Transverse colon (tissue), 4 donors: ENCODE measurements around the gene NME8. TPM values are rescaled to one million over a fixed set of nuclear protein-coding genes. Genes with fewer than 3 reads are reported as not detected.

Experiments
- DNase-seq: peaks from one replicate; pipeline ENCODE4 v3.0.0-alpha.2; 2019
- H3K27ac ChIP-seq, 4 donors: fragments of 200-600 bp; sonication (generic); 2 replicates each; pipeline ENCODE4 v1.5.1; 2016 to 2018; ENCODE audit warnings: inconsistent platforms in 4 of 4
- H3K27me3 ChIP-seq: fragments of 200-600 bp; sonication (generic); 2 replicates; pipeline ENCODE4 v1.5.1; 2017; ENCODE audit warnings: inconsistent platforms
- H3K36me3 ChIP-seq, 4 donors: fragments of 200-600 bp; sonication (generic); 2 replicates each; pipeline ENCODE4 v1.5.1; 2017 to 2019; ENCODE audit warnings: inconsistent platforms in 4 of 4
- H3K4me1 ChIP-seq, 4 donors: fragments of 200-600 bp; sonication (generic); 2 replicates each; pipeline ENCODE4 v1.5.1; 2017 to 2020; ENCODE audit warnings: inconsistent platforms in 4 of 4
- H3K4me3 ChIP-seq, 4 donors: fragments of 200-600 bp; sonication (generic); 1 replicate in 1 of 4; 2 replicates in 3 of 4; pipeline versions ENCODE4 v1.5.1 to v1.6.1; 2017 to 2019; ENCODE audit warnings: inconsistent platforms in 4 of 4
- H3K9me3 ChIP-seq, 2 donors: fragments of 200-600 bp; sonication (generic); 2 replicates each; pipeline ENCODE4 v1.5.1; 2017 to 2019; ENCODE audit warnings: inconsistent platforms in 2 of 2
- CTCF ChIP-seq, 5 experiments: fragments of 200-600 bp in 3 of 5; fragments of 450-650 bp in 2 of 5; sonication (generic) in 3 of 5; IDR thresholded peaks; 1 replicate in 2 of 5; 2 replicates in 3 of 5; pipeline ENCODE4 v1.5.1; 2016 to 2017; ENCODE audit warnings: antibody characterized with exemption in 5 of 5, inconsistent platforms in 3 of 5, mild to moderate bottlenecking in 2 of 5, moderate library complexity in 1 of 5
- EP300 ChIP-seq: sonication (generic); formaldehyde crosslinking; IDR thresholded peaks from one replicate; pipeline ENCODE4 v1.6.1; 2017; ENCODE audit warnings: antibody characterized with exemption, low read depth
- POLR2A ChIP-seq: fragments of 450-650 bp; IDR thresholded peaks from one replicate; pipeline ENCODE4 v1.6.1; 2016; ENCODE audit warnings: antibody characterized with exemption, mild to moderate bottlenecking, moderate library complexity
- POLR2AphosphoS5 ChIP-seq, 3 donors: sonication (generic); formaldehyde crosslinking; IDR thresholded peaks; one replicate each; pipeline ENCODE4 v1.6.1; 2016; ENCODE audit warnings: antibody characterized with exemption in 3 of 3
- WGBS, 2 donors: methylation state at CpG; one replicate each; pipeline ENCODE4 v1.1.5; 2018; ENCODE audit warnings: low coverage in 1 of 2; 5-methylcytosine and 5-hydroxymethylcytosine counted together
- in situ Hi-C, 4 donors: fragments of 200-750 bp; cut with MboI; loops; one replicate each; pipeline versions ENCODE4 v1.15.0 to v1.15.1; 2017; ENCODE audit warnings: low sequenced_read_pairs in 3 of 4, low pct_ligation_motif_present in 1 of 4, low pct_unique_long_range_greater_than_20kb in 1 of 4
- intact Hi-C: fragments of 100-400 bp; cut with DNase I; formaldehyde crosslinking; loops from one replicate; pipeline ENCODE4 v1.15.1; 2023; ENCODE audit warnings: low total_unique reads
- total RNA-seq, 4 donors: library from RNA; depleted of rRNA; stranded (reverse); fragments of >200 nt; gene quantifications; one replicate each; pipeline ENCODE4 v1.1.0, GENCODE V29; 2016

Gene NME8
- total RNA-seq, 4 donors from 2014 or later = not detected

GRCh38 chr7:37944737-37945054 lies 96.3 kb downstream of the NME8 start:
- H3K27ac ChIP-seq = no peak overlapping the region

GRCh38 chr7:37945336-37945735 lies 96.9 kb downstream of the NME8 start:
- no peaks in the 10 kb centered on the region for H3K9me3 ChIP-seq
- H3K27me3 ChIP-seq = no peaks in the 10 kb centered on the region
- H3K4me1 ChIP-seq = peaks cover 0 to 23% (median 7%) of the 10 kb centered on the region in 4 donors
- H3K4me3 ChIP-seq = no peak overlapping the region
- 80 to 86% methylated on average over 2 to 4 of the region's 4 CpGs for WGBS, 2 donors
- TF ChIP-seq CTCF (IDR thresholded peaks at IDR 0.05) (no peak), EP300 (no peak), POLR2A (no peak), POLR2AphosphoS5 (IDR thresholded peaks at IDR 0.05) (no peak)
- in situ Hi-C loops = no loop called here
- intact Hi-C loops = no loop called here
- no peak for DNase-seq
- no peak overlapping the region for H3K27ac ChIP-seq
- H3K36me3 ChIP-seq = no peaks in the 10 kb centered on the region

More at GRCh38 chr7:37944737-37945054, 96.3 kb downstream of the NME8 start:
- no peak for TF ChIP-seq EP300
- TF ChIP-seq CTCF (IDR thresholded peaks at IDR 0.05) = no peak
- no peaks in the 10 kb centered on the region for H3K9me3 ChIP-seq
- intact Hi-C loops (no loop called here), in situ Hi-C loops (no loop called here)
- no peak for DNase-seq
- no peaks in the 10 kb centered on the region for H3K27me3 ChIP-seq
- H3K4me1 ChIP-seq = peaks cover 0 to 26% (median 8%) of the 10 kb centered on the region in 4 donors
- H3K36me3 ChIP-seq = no peaks in the 10 kb centered on the region
- no peak overlapping the region for H3K4me3 ChIP-seq
- WGBS, 2 donors = 83% methylated on average over 2 of the region's 2 CpGs; no CpG with 5 or more reads in 1 of the 2 donors

GRCh38 chr7:37947138-37947940 lies 98.9 kb downstream of the NME8 start:
- Histone ChIP-seq H3K9me3 (no peaks in the 10 kb centered on the region), H3K4me1 (peaks cover 0 to 21% (median 7%) of the 10 kb centered on the region in 4 donors), H3K4me3 (no peak overlapping the region), H3K27ac (no peak overlapping the region), H3K36me3 (no peaks in the 10 kb centered on the region), H3K27me3 (no peaks in the 10 kb centered on the region)
- in situ Hi-C loops (no loop called here), intact Hi-C loops (no loop called here)
- TF ChIP-seq EP300 (no peak), CTCF (IDR thresholded peaks at IDR 0.05) (no peak), POLR2A (no peak), POLR2AphosphoS5 (IDR thresholded peaks at IDR 0.05) (no peak)
- 91 to 92% methylated on average over 5 to 7 of the region's 7 CpGs for WGBS, 2 donors
- DNase-seq = no peak

- no peak for DNase-seq
- H3K4me3 ChIP-seq = no peak overlapping the region
- H3K4me1 ChIP-seq = peaks cover 0 to 15% (median 5%) of the 10 kb centered on the region in 4 donors
- no peaks in the 10 kb centered on the region for H3K9me3 ChIP-seq
- intact Hi-C loops = no loop called here
- no peaks in the 10 kb centered on the region for H3K27me3 ChIP-seq
- in situ Hi-C loops = no loop called here
- no peak overlapping the region for H3K27ac ChIP-seq
- TF ChIP-seq POLR2AphosphoS5 (IDR thresholded peaks at IDR 0.05) (no peak), EP300 (no peak), POLR2A (no peak), CTCF (IDR thresholded peaks at IDR 0.05) (no peak)
- 95% methylated on average over 7 of the region's 7 CpGs; no CpG with 5 or more reads in 1 of the 2 donors for WGBS, 2 donors
- H3K36me3 ChIP-seq = no peaks in the 10 kb centered on the region
These were observed 99.5 kb downstream of the NME8 start for GRCh38 chr7:37947941-37948210.

Other genes starting within 250 kb of the NME8 start
- gene GPR141, start 164.8 kb upstream of the NME8 start, total RNA-seq = not detected
- gene SFRP4, start 68.2 kb downstream of the NME8 start, total RNA-seq = 1 to 10 TPM in 1 of 4 donors, under 1 TPM in 2, not detected in 1; 0.41 to 1.8 (median 0.64) TPM
- 10 to 100 TPM; 19.1 to 47.0 (median 28.2) TPM for gene EPDR1, start 72.0 kb downstream of the NME8 start, total RNA-seq